GDM1 (cell line): ENCODE data around the gene BCAP29.
"Not testable (repeated sequence)": the region's sequence is repeated elsewhere in the genome, so short reads cannot be mapped to it uniquely, and the experiment has no call there.

ENCODE experiments used
- DNase-seq: peaks from one replicate; lab custom pipeline; 2025; lab: John Stamatoyannopoulos, UW

BCAP29 gene

GRCh38 chr7:107627002-107627401 is 47.0 kb downstream of the BCAP29 start:
- no peak for DNase-seq

GRCh38 chr7:107628461-107629064 is 48.5 kb downstream of the BCAP29 start:
- peak; percentile 61 for DNase-seq

GRCh38 chr7:107630342-107630741 is 50.3 kb downstream of the BCAP29 start:
- DNase-seq, result no peak

DNA sequence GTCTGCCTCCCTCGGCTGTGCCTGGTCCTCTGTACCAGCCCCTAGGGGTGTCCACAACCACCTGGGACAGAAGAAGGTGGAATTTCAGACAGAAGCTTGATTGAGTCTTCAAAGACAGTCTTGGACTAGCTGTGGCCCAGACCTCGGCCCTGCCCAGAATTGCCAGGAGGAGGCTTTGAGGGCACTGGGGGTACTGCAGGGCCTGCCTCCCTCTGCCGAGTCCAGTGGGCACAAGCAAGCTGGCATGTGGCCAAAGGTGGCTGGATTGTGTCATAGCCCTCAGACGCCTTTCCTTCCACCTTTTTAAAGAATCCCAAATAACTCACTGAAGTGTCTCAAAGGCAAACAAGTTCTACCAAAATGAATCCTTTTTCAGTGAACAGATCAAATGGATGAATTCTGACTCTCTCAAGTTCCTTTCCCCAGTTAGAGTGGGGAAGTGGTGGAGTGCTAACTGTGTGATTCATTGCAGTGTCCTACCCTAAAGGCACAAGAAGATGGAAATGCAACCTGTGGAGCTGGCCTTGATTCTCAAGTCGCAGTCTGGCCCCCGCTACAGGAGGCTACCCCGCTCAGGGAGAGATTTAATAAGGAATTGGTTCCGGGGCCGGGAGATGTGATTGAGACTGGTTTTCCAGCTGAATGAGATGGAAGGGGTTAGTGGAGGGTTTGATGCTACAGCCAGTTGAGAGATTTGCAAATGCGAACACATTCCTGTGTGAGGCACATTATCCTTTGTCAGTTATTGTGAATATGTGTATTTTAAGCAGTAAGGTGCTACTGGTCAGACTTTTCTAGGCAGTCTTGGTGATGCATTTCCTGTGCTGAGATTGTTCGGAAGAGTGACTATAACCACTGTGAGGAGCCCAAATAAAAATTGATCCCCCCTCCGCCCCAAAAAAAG is 51.8 kb downstream of the BCAP29 start:
- no peak for DNase-seq

- no peak for DNase-seq
These were observed 52.4 kb downstream of the BCAP29 start for GRCh38 chr7:107632492-107632865.

DNA sequence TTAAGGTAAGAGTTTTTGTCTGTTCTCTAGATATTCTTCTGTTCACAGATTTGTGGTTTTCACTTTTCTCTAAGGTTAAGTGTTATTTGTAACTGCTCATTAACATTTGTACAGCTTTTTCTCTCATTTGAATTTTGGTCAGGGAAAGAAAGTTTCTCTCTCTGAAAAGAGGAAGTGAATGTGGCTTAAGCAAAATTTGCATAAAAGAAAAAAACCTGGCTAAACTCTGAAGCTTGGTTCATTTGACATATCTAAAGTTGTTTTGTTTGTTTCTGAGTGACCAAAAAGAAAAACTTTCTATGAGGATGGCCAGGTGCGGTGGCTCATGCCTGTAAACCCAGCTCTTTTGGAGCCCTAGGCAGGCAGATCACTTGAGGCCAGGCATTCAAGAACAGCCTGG is 58.5 kb downstream of the BCAP29 start:
- DNase-seq, result no peak

DNA sequence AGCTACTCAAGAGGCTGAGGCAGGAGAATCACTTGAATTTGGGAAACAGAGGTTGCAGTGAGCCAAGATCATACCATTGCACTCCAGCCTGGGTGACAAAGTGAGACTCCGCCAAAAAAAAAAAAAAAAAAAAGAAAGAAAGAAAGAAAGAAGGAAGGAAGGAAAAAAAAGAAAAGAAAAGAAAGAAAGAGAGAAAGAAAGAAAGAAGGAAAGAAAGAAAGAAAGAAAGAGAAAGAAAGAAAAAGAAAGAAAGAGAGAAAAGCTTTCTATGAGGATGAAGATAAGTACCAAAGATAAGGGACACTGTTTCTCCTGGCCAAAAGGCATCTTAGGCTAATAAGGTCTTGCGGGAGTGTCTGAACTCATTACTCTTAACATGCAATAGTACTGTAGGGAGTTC is 59.0 kb downstream of the BCAP29 start:
- DNase-seq, result not testable (repeated sequence)

DNA sequence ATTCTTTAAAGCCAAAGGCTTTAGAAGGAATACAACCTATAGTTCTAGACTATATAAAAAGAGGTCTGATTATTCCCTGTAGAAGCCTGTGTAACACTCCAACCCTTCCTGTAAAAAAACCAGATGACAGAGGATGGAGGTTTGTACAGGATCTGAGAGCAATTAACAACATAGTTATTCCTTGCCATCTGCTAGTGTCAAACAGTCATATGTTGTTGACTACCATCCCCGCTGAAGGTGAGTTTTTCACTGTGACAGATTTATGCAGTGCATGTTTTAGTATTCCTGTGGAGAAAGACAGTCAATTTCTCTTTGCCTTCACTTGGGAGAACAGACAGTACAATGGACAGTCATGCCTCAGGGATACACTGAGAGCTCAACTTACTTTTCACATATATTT is 61.6 kb downstream of the BCAP29 start:
- no peak for DNase-seq

DNA sequence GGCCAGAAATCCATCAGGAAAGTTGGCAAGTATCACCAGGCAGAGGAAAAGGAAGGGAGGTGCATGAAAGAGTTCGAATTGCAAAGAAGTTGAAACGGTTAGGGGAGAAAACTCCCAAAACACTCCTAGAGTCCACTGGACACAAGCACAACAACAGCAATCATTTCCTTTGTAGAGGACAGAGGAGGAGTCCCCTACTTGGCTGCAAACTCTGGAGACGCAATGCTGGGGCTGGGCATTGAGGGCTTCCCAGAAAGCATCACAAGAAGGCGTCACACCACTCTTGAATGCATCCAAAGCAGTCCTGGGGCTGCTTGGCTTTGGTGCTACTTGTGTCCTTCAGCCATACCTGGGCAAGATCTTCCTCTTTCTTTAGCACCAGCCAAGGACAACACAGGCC is 62.5 kb downstream of the BCAP29 start:
- DNase-seq, result no peak

DNA sequence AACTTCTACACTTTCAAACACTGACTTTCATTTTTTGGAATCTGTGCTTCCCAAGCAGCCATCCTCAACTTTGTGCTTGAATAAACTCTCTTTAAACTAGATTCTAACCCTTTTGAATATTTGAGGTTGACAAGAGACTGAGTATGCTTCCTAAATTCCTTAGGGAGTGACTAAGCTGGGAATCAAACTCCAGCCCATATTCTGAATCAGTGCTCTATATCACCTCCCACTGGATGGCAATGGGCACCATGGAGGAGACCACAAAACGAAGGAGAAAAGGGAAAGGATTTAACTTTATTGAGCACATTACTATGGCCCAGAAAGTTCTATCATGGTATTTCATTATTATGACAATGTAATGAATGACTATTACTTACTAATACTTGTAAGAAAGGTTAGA is 63.4 kb downstream of the BCAP29 start:
- no peak for DNase-seq

GRCh38 chr7:107643938-107644308 is 63.9 kb downstream of the BCAP29 start:
- no peak for DNase-seq

DNA sequence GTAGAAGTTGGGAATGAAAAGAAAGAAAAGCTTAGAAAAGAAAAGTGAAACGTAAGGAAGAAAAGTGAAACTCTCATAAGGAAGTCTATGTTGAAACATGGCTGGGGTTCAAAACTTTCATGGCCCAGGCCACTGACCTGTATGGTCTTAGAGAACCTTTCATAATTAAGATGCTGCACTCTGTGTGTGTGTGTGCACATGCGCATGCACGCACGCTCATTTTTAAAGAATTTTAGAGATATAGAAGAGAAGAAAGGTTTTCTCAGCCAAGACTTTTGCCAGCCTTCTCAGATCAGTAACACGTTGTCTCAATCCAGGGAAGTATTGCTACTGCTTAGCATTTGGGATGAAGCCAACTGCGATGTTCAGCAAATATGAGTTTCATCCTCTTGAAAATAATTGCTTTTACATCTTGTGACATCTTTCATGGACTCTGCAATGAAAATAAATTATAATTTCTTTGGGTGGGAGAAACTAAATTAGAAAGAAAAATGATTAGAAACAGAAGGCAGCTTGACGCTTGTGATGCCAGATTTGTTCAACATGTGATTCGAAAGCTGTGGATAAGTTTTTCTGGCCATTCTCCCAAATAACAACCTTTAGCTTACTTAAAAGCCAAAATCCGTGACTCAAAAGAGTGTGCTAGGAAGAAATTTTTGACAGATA is 64.4 kb downstream of the BCAP29 start:
- DNase-seq, result no peak

DNA sequence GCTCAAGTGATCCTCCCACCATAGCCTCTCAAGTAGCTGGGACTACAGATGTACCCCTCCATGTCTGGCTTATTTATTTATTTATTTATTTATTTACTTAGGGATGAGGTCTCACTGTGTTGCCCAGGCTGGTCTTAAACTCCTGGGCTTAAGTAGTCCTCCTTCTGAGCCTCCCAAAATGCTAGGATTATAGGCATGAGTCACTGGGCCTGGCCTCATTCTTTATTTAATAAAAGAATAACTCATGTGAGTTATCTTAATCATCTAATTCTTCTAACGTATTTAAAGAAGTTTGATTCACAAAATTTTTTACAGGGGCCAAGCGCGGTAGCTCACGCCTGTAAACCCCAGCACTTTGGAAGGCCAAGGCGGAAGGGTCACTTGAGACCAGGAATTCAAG is 72.6 kb downstream of the BCAP29 start:
- no peak for DNase-seq

DNA sequence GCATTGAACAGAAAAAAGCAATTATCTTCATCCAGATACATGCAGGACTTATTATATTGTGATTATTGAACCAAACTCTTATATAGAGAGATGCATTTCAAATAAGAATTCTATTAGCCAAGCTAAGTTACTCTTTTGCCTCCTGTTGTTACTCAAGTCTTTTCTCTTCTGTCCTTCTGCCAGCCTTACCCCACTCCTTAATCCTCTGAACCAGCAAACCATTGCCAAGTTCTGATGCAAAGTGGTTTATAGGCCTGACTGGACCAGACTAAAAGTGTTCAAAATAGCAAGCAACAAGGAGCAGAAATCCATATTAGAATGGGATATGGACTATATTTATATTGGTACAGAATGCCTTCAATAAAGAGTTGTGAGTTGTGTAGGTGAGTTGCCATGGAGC is 78.4 kb downstream of the BCAP29 start:
- DNase-seq, result no peak

- DNase-seq, result no peak
These were observed 79.6 kb downstream of the BCAP29 start for GRCh38 chr7:107659666-107660065.

GRCh38 chr7:107660381-107661080 is 80.5 kb downstream of the BCAP29 start, which contains the start of gene SLC26A4:
Gene SLC26A4 (plus strand): TSS chr7:107660828. CDS start chr7:107661642, 814 bp downstream.
- no peak for DNase-seq

GRCh38 chr7:107661081-107661864 is 81.2 kb downstream of the BCAP29 start:
- DNase-seq, result no peak

DNA sequence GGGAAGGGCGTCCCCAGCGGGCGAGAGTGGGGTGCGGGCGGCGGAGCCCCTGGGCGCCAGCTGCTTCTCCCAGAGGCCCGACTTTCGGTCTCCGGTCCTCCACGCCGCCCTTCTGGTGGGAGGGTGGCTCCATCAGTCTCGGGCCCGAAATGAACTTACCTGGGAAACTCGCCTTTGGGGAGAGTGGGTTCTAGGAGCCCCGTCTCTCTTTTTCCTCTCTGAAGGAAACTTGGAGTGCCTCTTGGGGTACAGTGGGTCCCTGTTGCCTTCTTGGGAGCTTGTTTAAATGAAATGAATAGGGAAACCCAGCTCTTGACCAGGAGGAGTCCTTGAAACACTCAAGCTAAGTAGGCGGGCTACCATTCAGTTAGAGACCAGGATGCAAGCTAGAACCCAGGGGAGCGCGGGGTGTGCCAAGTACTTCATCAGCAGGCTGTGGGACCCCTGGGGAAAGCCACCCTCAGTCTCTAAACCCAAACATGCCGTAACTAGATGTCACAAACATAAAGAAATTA is 81.9 kb downstream of the BCAP29 start:
- no peak for DNase-seq

- no peak for DNase-seq
These were observed 83.2 kb downstream of the BCAP29 start for GRCh38 chr7:107663196-107663595.

DNA sequence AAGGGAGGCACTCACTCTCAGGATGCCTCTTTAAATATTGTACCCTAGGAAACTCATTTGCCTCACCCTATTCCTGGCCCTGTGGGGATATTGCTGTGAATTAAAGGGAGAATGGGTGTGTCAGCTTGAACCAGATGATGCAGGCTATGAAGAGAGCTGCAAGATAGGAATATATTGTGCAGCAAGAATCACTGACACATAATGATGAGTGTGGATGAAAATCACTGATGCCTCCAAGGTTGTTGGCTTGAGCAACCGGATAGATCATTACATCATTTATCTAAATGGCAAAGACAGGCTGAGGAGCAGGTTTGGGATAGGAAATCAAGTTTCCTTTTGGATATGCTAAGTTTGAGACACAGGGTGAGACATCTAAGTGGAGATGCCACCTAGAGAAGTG is 86.7 kb downstream of the BCAP29 start:
- no peak for DNase-seq

DNA sequence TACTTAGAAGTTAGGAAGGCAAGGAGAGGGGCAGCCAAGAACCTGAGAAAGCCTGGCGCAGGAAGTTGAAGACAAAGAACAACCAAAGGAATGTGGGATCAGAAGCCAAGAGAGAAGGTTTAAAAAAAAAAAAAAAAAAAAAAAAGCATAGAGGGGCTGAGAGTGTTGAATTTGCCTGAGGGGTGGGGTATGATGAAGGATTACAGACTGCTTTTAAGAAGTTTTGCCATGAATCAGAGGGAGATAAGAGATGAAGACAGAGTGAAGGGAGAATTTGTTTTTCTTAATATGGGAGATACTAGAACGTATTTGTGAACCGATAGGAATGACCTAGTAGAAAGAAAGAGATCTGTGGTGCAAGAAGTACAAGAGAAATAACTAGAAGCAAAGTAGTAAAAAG is 87.3 kb downstream of the BCAP29 start:
- no peak for DNase-seq
